HL-60 (cell line): ENCODE measurements around the gene FGD3.

Experiments used
- DNase-seq, 2 experiments: peaks; one replicate each; pipeline ENCODE4 v3.0.0-alpha.2; 2010 to 2020; ENCODE audit warnings: low read depth in 1 of 2, low spot score in 1 of 2
- H3K27ac ChIP-seq: fragments of 250-450 bp; sonication (Bioruptor Pico); replicated peaks from 2 replicates; pipeline ENCODE4 v1.5.1; 2020; ENCODE audit warnings: mild to moderate bottlenecking, moderate library complexity
- H3K27me3 ChIP-seq: fragments of 250-450 bp; sonication (Bioruptor Pico); 2 replicates; pipeline ENCODE4 v1.5.1; 2021; ENCODE audit warnings: mild to moderate bottlenecking, moderate library complexity; ENCODE audit not compliant: insufficient read depth, poor library complexity, severe bottlenecking
- H3K4me3 ChIP-seq: replicated peaks from 2 replicates; pipeline ENCODE4 v1.5.1; 2011; ENCODE audit warnings: mild to moderate bottlenecking, control low read depth, low read length; ENCODE audit not compliant: insufficient read depth
- CTCF ChIP-seq: IDR thresholded peaks from one replicate; pipeline ENCODE4 v1.5.1; 2011; ENCODE audit warnings: low read length, control low read depth, inconsistent platforms; ENCODE audit not compliant: insufficient read depth
- GABPA ChIP-seq: IDR thresholded peaks from 2 replicates; pipeline ENCODE4 v1.6.1; 2012; ENCODE audit warnings: low read depth
- POLR2AphosphoS5 ChIP-seq: IDR thresholded peaks from 2 replicates; pipeline ENCODE4 v1.6.1; 2012; ENCODE audit warnings: low read depth
- SPI1 ChIP-seq: IDR thresholded peaks from 2 replicates; pipeline ENCODE4 v1.6.1; 2012; ENCODE audit warnings: low read depth, mild to moderate bottlenecking, borderline replicate concordance
- TF ChIP-seq, protein P1 (sequence below): IDR thresholded peaks from 2 replicates; pipeline ENCODE4 v1.6.1; 2012; ENCODE audit warnings: low read depth; ENCODE audit not compliant: insufficient replicate concordance

The FGD3 gene

DNA sequence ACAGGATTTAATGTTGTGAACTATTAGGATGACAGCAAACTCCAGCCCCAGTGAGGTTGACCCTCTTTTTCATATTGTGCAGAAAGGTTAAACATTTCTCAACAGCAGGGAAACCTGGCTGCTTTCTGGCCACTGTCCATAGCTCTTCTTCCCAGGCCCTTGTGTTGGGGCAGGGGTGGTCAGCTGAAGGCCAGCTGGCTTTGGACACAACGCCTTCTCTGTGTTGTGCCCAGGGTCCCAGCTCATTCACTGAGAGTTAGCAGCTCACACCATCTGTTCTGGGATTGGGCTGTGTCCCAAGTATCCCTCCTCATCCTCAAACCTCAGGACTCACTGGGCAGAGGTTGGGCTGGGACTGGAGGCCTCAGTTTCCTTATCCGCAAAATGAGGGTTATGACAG is 1.3 kb downstream of the FGD3 start:
- DNase-seq = no peak
- Histone ChIP-seq H3K4me3 (no peak overlapping the region), H3K27me3 (peaks cover 23% of the 10 kb centered on the region), H3K27ac (no peak overlapping the region)
- TF ChIP-seq CTCF = no peak
- TF ChIP-seq GABPA = no peak
- TF ChIP-seq POLR2AphosphoS5 = no peak
- TF ChIP-seq, protein P1, sequence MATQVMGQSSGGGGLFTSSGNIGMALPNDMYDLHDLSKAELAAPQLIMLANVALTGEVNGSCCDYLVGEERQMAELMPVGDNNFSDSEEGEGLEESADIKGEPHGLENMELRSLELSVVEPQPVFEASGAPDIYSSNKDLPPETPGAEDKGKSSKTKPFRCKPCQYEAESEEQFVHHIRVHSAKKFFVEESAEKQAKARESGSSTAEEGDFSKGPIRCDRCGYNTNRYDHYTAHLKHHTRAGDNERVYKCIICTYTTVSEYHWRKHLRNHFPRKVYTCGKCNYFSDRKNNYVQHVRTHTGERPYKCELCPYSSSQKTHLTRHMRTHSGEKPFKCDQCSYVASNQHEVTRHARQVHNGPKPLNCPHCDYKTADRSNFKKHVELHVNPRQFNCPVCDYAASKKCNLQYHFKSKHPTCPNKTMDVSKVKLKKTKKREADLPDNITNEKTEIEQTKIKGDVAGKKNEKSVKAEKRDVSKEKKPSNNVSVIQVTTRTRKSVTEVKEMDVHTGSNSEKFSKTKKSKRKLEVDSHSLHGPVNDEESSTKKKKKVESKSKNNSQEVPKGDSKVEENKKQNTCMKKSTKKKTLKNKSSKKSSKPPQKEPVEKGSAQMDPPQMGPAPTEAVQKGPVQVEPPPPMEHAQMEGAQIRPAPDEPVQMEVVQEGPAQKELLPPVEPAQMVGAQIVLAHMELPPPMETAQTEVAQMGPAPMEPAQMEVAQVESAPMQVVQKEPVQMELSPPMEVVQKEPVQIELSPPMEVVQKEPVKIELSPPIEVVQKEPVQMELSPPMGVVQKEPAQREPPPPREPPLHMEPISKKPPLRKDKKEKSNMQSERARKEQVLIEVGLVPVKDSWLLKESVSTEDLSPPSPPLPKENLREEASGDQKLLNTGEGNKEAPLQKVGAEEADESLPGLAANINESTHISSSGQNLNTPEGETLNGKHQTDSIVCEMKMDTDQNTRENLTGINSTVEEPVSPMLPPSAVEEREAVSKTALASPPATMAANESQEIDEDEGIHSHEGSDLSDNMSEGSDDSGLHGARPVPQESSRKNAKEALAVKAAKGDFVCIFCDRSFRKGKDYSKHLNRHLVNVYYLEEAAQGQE = no peak
- TF ChIP-seq SPI1 = no peak

- Histone ChIP-seq H3K27ac (no peak overlapping the region), H3K4me3 (no peak overlapping the region), H3K27me3 (peaks cover 23% of the 10 kb centered on the region)
- DNase-seq = no peak
- TF ChIP-seq POLR2AphosphoS5 (no peak), CTCF (no peak), GABPA (no peak), SPI1 (no peak)
- TF ChIP-seq, protein P1 = no peak
These were observed 2.1 kb downstream of the FGD3 start for GRCh38 chr9:92949266-92949982.

GRCh38 chr9:92950359-92950955 is 3.1 kb downstream of the FGD3 start:
- Histone ChIP-seq H3K27ac (no peak overlapping the region), H3K4me3 (no peak overlapping the region), H3K27me3 (peaks cover 23% of the 10 kb centered on the region)
- DNase-seq = no peak
- TF ChIP-seq SPI1 (no peak), CTCF (no peak)
- TF ChIP-seq, protein P1 = no peak
